Nephron (organoid): Measurements from ENCODE around the gene PRDX6.
"Not testable (repeated sequence)": the region's sequence is repeated elsewhere in the genome, so short reads cannot be mapped to it uniquely, and the experiment has no call there.

Experiments used
- H3K27ac Mint-ChIP-seq, 3 experiments: 2 replicates each; pipeline ENCODE4 v1.8.0; 2020; ENCODE audit warnings: mixed read lengths in 3 of 3, mild to moderate bottlenecking in 2 of 3, moderate library complexity in 1 of 3
- H3K27me3 Mint-ChIP-seq: 2 replicates; pipeline ENCODE4 v1.8.0; 2021; ENCODE audit warnings: low read depth, mild to moderate bottlenecking, moderate library complexity, mixed read lengths
- H3K36me3 Mint-ChIP-seq: 2 replicates; pipeline ENCODE4 v1.8.0; 2020; ENCODE audit warnings: low read depth, mixed read lengths
- H3K4me1 Mint-ChIP-seq: 2 replicates; pipeline ENCODE4 v1.8.0; 2020; ENCODE audit warnings: mixed read lengths
- H3K4me3 Mint-ChIP-seq, 3 experiments: 2 replicates each; pipeline ENCODE4 v1.8.0; 2020; ENCODE audit warnings: mild to moderate bottlenecking in 3 of 3, mixed read lengths in 3 of 3, moderate library complexity in 2 of 3
- H3K9me3 Mint-ChIP-seq: 2 replicates; pipeline ENCODE4 v1.8.0; 2020; ENCODE audit warnings: mixed read lengths
- TF ChIP-seq, protein P1 (sequence below), 3 experiments: fragments of 200-600 bp; sonication (generic); IDR thresholded peaks; one replicate each; pipeline ENCODE4 v1.5.0; 2021; ENCODE audit warnings: antibody characterized with exemption in 3 of 3; ENCODE audit not compliant: unreplicated experiment in 3 of 3

PRDX6 gene

GRCh38 chr1:173488001-173488400, 10.9 kb downstream of the PRDX6 start:
- peaks cover 70% of the 10 kb centered on the region for H3K36me3 Mint-ChIP-seq
- H3K27ac Mint-ChIP-seq, result no peak overlapping the region

DNA sequence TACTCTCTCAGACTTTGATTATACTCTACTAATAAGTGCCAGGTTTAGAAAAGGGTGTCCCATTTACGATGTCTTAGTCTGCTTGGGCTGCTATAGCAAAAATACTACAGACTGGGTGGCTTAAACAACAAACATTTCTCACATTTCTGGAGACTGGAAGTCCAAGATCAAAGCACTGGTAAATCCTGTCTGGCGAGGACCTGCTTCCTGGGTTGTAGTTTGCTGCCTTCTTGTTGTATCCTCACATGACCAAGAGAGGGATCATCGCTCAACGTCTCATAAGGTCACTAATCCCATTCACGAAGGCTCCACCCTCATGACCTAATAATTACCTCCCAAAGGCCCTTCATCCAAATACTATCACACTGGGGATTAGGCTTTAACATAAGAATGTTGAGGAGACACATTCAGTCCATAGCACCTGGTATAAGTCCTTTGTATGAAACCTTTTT, 12.0 kb downstream of the PRDX6 start:
- H3K27me3 Mint-ChIP-seq, result no peaks in the 10 kb centered on the region
- H3K4me1 Mint-ChIP-seq, result no peaks in the 10 kb centered on the region
- H3K9me3 Mint-ChIP-seq, result peaks cover 3% of the 10 kb centered on the region
- peaks cover 63% of the 10 kb centered on the region for H3K36me3 Mint-ChIP-seq
- H3K4me3 Mint-ChIP-seq, result no peak overlapping the region
- H3K27ac Mint-ChIP-seq, result no peak overlapping the region
- TF ChIP-seq, protein P1, sequence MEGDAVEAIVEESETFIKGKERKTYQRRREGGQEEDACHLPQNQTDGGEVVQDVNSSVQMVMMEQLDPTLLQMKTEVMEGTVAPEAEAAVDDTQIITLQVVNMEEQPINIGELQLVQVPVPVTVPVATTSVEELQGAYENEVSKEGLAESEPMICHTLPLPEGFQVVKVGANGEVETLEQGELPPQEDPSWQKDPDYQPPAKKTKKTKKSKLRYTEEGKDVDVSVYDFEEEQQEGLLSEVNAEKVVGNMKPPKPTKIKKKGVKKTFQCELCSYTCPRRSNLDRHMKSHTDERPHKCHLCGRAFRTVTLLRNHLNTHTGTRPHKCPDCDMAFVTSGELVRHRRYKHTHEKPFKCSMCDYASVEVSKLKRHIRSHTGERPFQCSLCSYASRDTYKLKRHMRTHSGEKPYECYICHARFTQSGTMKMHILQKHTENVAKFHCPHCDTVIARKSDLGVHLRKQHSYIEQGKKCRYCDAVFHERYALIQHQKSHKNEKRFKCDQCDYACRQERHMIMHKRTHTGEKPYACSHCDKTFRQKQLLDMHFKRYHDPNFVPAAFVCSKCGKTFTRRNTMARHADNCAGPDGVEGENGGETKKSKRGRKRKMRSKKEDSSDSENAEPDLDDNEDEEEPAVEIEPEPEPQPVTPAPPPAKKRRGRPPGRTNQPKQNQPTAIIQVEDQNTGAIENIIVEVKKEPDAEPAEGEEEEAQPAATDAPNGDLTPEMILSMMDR (IDR thresholded peaks at IDR 0.05; ENCODE audit: unreplicated experiment in 3 of 3), result no peak

More at GRCh38 chr1:173488001-173488400, 10.9 kb downstream of the PRDX6 start:
- Mint-ChIP-seq H3K9me3 (no peaks in the 10 kb centered on the region), H3K27me3 (no peaks in the 10 kb centered on the region), H3K4me1 (no peaks in the 10 kb centered on the region), H3K4me3 (no peak overlapping the region)
- TF ChIP-seq, protein P1 (IDR thresholded peaks at IDR 0.05; ENCODE audit: unreplicated experiment in 3 of 3), result no peak

GRCh38 chr1:173489929-173490328, 12.8 kb downstream of the PRDX6 start:
- no peaks in the 10 kb centered on the region for H3K27me3 Mint-ChIP-seq
- peak overlapping the region in 1 of 3 experiments; percentile 15 for H3K27ac Mint-ChIP-seq
- H3K9me3 Mint-ChIP-seq, result peaks cover 3% of the 10 kb centered on the region
- TF ChIP-seq, protein P1 (IDR thresholded peaks at IDR 0.05; ENCODE audit: unreplicated experiment in 3 of 3), result no peak
- H3K4me1 Mint-ChIP-seq, result no peaks in the 10 kb centered on the region
- no peak overlapping the region for H3K4me3 Mint-ChIP-seq
- H3K36me3 Mint-ChIP-seq, result peaks cover 55% of the 10 kb centered on the region

DNA sequence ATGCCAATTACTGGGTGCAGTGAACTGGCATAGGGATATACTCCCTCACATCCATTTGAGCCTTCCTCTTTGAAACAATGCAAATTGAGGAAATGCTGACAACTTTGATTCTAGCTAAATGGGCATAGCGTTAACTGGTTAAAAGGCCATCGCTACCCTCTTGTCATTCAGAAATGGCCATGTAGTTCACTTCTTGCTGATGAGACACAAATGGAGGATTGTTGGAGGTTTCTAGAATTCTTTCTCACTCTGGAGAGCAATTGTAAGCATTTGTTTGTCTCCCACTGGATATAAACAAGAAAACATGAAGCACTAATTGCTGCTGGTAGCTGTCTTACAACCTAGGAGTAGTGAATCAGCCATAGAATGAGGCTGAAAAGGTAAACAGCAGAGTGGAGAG, 14.4 kb downstream of the PRDX6 start:
- H3K27me3 Mint-ChIP-seq, result no peaks in the 10 kb centered on the region
- H3K9me3 Mint-ChIP-seq, result peaks cover 3% of the 10 kb centered on the region
- no peak overlapping the region for H3K27ac Mint-ChIP-seq
- no peak overlapping the region for H3K4me3 Mint-ChIP-seq
- H3K4me1 Mint-ChIP-seq, result no peaks in the 10 kb centered on the region
- TF ChIP-seq, protein P1 (IDR thresholded peaks at IDR 0.05; ENCODE audit: unreplicated experiment in 3 of 3), result no peak
- peaks cover 39% of the 10 kb centered on the region for H3K36me3 Mint-ChIP-seq

DNA sequence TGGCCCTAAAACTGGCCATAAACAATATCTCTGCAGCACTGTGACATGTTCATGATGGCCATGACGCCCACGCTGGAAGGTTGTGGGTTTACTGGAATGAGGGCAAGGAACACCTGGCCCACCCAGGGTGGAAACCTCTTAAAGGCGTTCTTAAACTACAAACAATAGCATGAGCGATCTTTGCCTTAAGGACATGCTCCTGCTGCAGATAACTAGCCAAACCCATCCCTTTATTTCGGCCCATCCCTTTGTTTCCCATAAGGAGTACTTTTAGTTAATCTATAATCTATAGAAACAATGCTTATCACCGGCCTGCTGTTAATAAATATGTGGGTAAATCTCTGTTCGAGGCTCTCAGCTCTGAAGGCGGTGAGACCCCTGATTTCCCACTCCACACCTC, 16.0 kb downstream of the PRDX6 start:
- not testable (repeated sequence) for H3K27ac Mint-ChIP-seq, H3K4me1 Mint-ChIP-seq, H3K27me3 Mint-ChIP-seq, H3K4me3 Mint-ChIP-seq, H3K9me3 Mint-ChIP-seq
- peaks cover 25% of the 10 kb centered on the region for H3K36me3 Mint-ChIP-seq

GRCh38 chr1:173495609-173496267, 18.6 kb downstream of the PRDX6 start:
- Mint-ChIP-seq H3K36me3 (no peaks in the 10 kb centered on the region), H3K4me3 (no peak overlapping the region), H3K27ac (no peak overlapping the region), H3K27me3 (no peaks in the 10 kb centered on the region), H3K4me1 (no peaks in the 10 kb centered on the region), H3K9me3 (peaks cover 9% of the 10 kb centered on the region)
- TF ChIP-seq, protein P1 (IDR thresholded peaks at IDR 0.05; ENCODE audit: unreplicated experiment in 3 of 3), result no peak
